Upper lobe of right lung (tissue), 1 donor: ENCODE measurements around the gene HAPLN2. TPM values are rescaled to one million over a fixed set of nuclear protein-coding genes. Genes with fewer than 3 reads are reported as not detected.
A peak's percentile ranks its signal among the peaks of the same experiment; 100 is the strongest.

ENCODE experiments used
- ATAC-seq: fragments of 200-7000 bp; cut with Tn5 transposase; one replicate; pipeline ENCODE4 v1.9.1; 2020; ENCODE audit warnings: mild to moderate bottlenecking, moderate library complexity
- DNase-seq: peaks from one replicate; pipeline ENCODE4 v3.0.0-alpha.2; 2020
- H3K27ac ChIP-seq: fragments of 200-600 bp; one replicate; pipeline ENCODE4 v1.8.0; 2022
- H3K27me3 ChIP-seq: fragments of 200-600 bp; one replicate; pipeline ENCODE4 v1.8.0; 2022; ENCODE audit warnings: mild to moderate bottlenecking
- H3K36me3 ChIP-seq: fragments of 200-600 bp; one replicate; pipeline ENCODE4 v1.8.0; 2022
- H3K4me1 ChIP-seq: fragments of 200-600 bp; one replicate; pipeline ENCODE4 v1.8.0; 2022
- H3K4me3 ChIP-seq: fragments of 200-600 bp; one replicate; pipeline ENCODE4 v1.8.0; 2022; ENCODE audit warnings: mild to moderate bottlenecking
- H3K9me3 ChIP-seq: fragments of 200-600 bp; one replicate; pipeline ENCODE4 v1.8.0; 2022
- intact Hi-C: fragments of 100-400 bp; cut with DNase I; formaldehyde crosslinking; loops from one replicate; pipeline ENCODE4 v1.11.0; 2022
- total RNA-seq: library from RNA; stranded (reverse); fragmentation: NEBNext Ultra II Directional; extraction: Animal tissue kit (Norgen Biotek cat#: 25700); gene quantifications from one replicate; pipeline ENCODE4 v1.2.1, GENCODE V29; 2021
- TF ChIP-seq, protein P1 (sequence below): fragments of 200-600 bp; IDR thresholded peaks from one replicate; pipeline ENCODE4 v1.8.0; 2022; ENCODE audit warnings: antibody characterized with exemption
- donor health status: DM: no; HTN: yes; CAD: no; lungs with severe emphysema.

HAPLN2 gene
- total RNA-seq, 1 donor from 2014 or later, result 0.78 TPM

DNA sequence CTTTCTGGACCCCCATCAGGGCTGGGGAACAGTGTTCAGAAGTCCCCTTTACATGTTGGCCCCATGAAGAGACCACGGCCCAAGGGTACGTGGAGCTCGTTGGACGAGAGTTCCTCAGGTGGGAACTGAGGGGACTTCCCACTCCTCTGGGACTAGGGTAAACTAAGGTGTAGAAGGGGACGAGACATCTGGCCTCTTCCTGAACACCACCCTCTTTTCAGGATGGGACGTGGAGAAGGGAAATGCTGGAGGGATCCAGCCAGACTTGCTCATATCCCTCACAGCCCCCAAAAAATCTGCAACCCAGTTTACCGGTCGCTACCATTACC lies 25.6 kb upstream of the HAPLN2 start:
- Histone ChIP-seq H3K9me3 (no peaks in the 10 kb centered on the region), H3K4me1 (peaks cover 12% of the 10 kb centered on the region), H3K27ac (no peak overlapping the region), H3K36me3 (peaks cover 53% of the 10 kb centered on the region), H3K27me3 (no peaks in the 10 kb centered on the region), H3K4me3 (no peak overlapping the region)
- no peak for DNase-seq
- intact Hi-C loops, result no loop called here
- TF ChIP-seq, protein P1, sequence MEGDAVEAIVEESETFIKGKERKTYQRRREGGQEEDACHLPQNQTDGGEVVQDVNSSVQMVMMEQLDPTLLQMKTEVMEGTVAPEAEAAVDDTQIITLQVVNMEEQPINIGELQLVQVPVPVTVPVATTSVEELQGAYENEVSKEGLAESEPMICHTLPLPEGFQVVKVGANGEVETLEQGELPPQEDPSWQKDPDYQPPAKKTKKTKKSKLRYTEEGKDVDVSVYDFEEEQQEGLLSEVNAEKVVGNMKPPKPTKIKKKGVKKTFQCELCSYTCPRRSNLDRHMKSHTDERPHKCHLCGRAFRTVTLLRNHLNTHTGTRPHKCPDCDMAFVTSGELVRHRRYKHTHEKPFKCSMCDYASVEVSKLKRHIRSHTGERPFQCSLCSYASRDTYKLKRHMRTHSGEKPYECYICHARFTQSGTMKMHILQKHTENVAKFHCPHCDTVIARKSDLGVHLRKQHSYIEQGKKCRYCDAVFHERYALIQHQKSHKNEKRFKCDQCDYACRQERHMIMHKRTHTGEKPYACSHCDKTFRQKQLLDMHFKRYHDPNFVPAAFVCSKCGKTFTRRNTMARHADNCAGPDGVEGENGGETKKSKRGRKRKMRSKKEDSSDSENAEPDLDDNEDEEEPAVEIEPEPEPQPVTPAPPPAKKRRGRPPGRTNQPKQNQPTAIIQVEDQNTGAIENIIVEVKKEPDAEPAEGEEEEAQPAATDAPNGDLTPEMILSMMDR, result no peak
- ATAC-seq, result no peak

- intact Hi-C loops, result no loop called here
Measured at GRCh38 chr1:156594190-156594589, 25.0 kb upstream of the HAPLN2 start.

DNA sequence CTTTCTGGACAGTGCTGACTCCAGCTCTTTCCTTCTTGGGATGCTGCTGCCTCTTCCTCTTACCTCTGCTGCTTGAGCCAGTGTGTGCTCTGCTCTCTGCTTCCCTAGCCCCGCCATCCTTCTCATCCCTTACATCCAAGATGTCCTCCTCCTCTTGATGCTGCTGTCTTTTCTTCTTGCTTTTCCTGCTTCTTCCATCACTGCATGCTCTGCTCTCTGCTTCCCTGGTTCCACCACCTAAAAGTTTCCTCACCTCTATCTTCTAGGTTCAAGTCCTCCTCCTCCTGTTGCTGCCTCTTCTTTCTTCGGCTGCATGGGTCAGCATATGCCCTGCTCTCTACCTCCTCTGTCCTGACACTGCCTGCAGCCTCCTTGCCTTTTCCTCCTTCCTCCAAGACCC lies 24.2 kb upstream of the HAPLN2 start:
- ATAC-seq (no peak), DNase-seq (no peak)
- TF ChIP-seq, protein P1, result no peak
- Histone ChIP-seq H3K27me3 (no peaks in the 10 kb centered on the region), H3K9me3 (no peaks in the 10 kb centered on the region), H3K4me3 (no peak overlapping the region), H3K27ac (no peak overlapping the region), H3K4me1 (peaks cover 18% of the 10 kb centered on the region), H3K36me3 (peaks cover 55% of the 10 kb centered on the region)
- intact Hi-C loops, result no loop called here

More at GRCh38 chr1:156594190-156594589, 25.0 kb upstream of the HAPLN2 start:
- TF ChIP-seq, protein P1, result no peak
- Histone ChIP-seq H3K36me3 (peaks cover 55% of the 10 kb centered on the region), H3K27me3 (no peaks in the 10 kb centered on the region), H3K4me1 (peaks cover 12% of the 10 kb centered on the region), H3K27ac (no peak overlapping the region), H3K4me3 (no peak overlapping the region), H3K9me3 (no peaks in the 10 kb centered on the region)
- DNase-seq, result no peak
- ATAC-seq, result no peak

DNA sequence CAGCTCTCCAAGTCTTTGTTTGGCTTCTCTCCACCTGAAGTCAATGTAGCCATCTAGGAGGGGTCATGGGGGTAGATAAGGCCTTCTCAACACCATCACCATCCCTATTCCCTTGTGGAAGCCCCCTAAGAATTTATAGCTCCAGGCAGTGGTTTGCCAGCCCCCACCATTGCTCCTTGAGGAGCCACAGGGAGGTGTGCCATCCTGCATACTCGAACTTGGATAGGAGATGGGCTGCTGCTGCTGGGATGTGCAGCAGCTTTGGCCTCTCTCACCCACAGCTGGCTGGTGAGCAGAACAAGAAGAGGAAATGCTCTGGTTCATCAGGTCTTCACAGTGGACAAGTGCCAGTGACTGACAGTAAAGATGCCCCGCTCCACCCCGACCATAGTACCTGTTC lies 22.8 kb upstream of the HAPLN2 start:
- no peak for DNase-seq
- peaks cover 55% of the 10 kb centered on the region for H3K36me3 ChIP-seq
- no peaks in the 10 kb centered on the region for H3K27me3 ChIP-seq
- H3K4me1 ChIP-seq, result peaks cover 23% of the 10 kb centered on the region
- intact Hi-C loops, result no loop called here
- no peak for ATAC-seq
- no peak overlapping the region for H3K4me3 ChIP-seq
- no peak overlapping the region for H3K27ac ChIP-seq
- no peaks in the 10 kb centered on the region for H3K9me3 ChIP-seq
- TF ChIP-seq, protein P1, result no peak

GRCh38 chr1:156598125-156598524 lies 21.1 kb upstream of the HAPLN2 start:
- Histone ChIP-seq H3K4me3 (no peak overlapping the region), H3K36me3 (peaks cover 50% of the 10 kb centered on the region), H3K4me1 (peaks cover 22% of the 10 kb centered on the region), H3K9me3 (no peaks in the 10 kb centered on the region), H3K27ac (no peak overlapping the region), H3K27me3 (no peaks in the 10 kb centered on the region)
- intact Hi-C loops, result no loop called here
- DNase-seq (no peak), ATAC-seq (no peak)
- TF ChIP-seq, protein P1, result no peak

GRCh38 chr1:156598731-156599432 lies 20.3 kb upstream of the HAPLN2 start:
- Histone ChIP-seq H3K4me3 (no peak overlapping the region), H3K27me3 (no peaks in the 10 kb centered on the region), H3K36me3 (peaks cover 46% of the 10 kb centered on the region), H3K27ac (no peak overlapping the region), H3K9me3 (no peaks in the 10 kb centered on the region), H3K4me1 (peaks cover 22% of the 10 kb centered on the region)
- ATAC-seq, result no peak
- peak; percentile 17 for DNase-seq
- intact Hi-C loops, result no loop called here
- TF ChIP-seq, protein P1, result no peak
